Adipose tissue (tissue), 3 donors: ENCODE measurements around the gene PIR. TPM values are rescaled to one million over a fixed set of nuclear protein-coding genes. Genes with fewer than 3 reads are reported as not detected.

Source experiments
- H3K27ac ChIP-seq: one replicate; pipeline ENCODE4 v1.5.1; 2013; ENCODE audit warnings: low read depth, low read length
- WGBS, 3 donors: extraction: QIAGEN DNeasy Blood & Tissue Kit; methylation state at CpG; one replicate each; pipeline ENCODE4 v1.1.7; 2013; 5-methylcytosine and 5-hydroxymethylcytosine counted together
- polyA plus RNA-seq, 3 donors: library from polyadenylated mRNA; stranded (reverse); fragments of 200-250 nt; gene quantifications; one replicate each; pipeline ENCODE4 v1.2.3, GENCODE V29; 2013
- donor health status: healthy with polysubstance abuse.
- donor health status: Bipolar disorder and iron deficiency.
- donor health status: healthy.

Gene PIR
- polyA plus RNA-seq, 3 donors = 2.3 to 29.9 (median 18.9) TPM

DNA sequence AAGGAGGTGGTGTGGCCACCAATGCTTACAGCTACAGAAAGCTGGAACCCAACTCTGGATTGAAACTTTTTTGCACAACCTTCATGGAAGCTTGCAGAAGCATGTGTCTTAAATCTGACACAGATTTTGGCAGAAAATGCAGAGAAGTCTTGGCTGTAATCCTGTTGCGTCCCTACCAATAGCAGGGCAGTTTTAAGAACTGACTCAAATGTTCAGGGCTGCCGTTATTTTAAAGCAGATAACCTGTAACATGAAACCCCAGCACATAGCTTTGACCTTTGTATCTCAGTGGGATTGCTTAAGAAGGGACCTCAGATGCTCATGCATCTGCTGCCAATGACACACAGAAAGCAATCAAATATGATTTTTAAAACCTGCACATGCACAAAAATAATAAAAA is 108.8 kb downstream of the PIR start, which contains the start of gene VEGFD:
Gene VEGFD, minus strand, starts transcription at position 110 of the 400 bp plus-strand sequence. CDS start 467 bp downstream, outside the sequence.
- H3K27ac ChIP-seq = no peak within 1 kb of the TSS
- WGBS, 3 donors = 32 to 51% (median 47%) methylated on average over 2 of the region's 2 CpGs

DNA sequence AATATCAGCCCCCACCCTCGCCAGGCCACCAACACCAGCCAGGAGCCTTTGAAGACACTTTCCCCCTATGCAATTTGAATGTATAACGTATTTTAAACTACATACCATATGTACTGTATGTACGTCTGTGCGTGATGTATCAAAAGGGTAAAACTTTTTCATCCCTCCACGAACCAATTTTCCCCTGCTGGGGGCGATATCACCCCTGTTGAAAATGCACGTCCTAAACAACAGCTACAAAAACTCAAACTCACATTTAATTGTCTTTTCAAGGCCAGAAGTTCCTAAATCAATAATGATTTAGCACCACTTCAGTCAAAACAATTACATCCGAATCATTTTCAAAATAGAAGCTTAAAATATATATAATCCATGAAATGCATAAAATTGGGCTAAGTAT is 110.3 kb downstream of the PIR start:
- H3K27ac ChIP-seq = no peak overlapping the region
- 57 to 82% (median 64%) methylated on average over 8 of the region's 8 CpGs for WGBS, 3 donors

DNA sequence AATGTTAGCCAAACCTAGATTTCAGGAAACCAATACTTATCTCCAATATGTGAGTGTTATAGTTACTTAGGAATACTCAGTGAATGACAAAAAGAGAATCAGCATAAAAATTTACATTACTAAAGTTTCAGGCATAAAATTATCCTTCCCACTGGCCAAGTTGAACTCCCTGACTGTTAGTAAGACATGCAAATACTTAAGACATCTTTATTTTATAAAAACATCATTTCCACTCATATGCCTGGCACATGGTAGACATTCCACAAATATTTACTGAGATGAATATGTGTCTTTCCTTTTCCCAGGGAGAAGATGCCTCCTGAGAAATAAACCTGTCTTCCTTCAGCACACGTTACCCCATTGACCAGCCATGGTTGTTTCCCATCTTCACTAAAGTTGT is 116.2 kb downstream of the PIR start:
- H3K27ac ChIP-seq = no peak overlapping the region
- WGBS, 3 donors = 67 to 93% (median 76%) methylated on average over 1 of the region's 1 CpG

- WGBS, 3 donors = 62 to 82% (median 66%) methylated on average over 3 of the region's 3 CpGs
- H3K27ac ChIP-seq = no peak overlapping the region
Observed at GRCh38 chrX:15373976-15374375, 119.2 kb downstream of the PIR start.

DNA sequence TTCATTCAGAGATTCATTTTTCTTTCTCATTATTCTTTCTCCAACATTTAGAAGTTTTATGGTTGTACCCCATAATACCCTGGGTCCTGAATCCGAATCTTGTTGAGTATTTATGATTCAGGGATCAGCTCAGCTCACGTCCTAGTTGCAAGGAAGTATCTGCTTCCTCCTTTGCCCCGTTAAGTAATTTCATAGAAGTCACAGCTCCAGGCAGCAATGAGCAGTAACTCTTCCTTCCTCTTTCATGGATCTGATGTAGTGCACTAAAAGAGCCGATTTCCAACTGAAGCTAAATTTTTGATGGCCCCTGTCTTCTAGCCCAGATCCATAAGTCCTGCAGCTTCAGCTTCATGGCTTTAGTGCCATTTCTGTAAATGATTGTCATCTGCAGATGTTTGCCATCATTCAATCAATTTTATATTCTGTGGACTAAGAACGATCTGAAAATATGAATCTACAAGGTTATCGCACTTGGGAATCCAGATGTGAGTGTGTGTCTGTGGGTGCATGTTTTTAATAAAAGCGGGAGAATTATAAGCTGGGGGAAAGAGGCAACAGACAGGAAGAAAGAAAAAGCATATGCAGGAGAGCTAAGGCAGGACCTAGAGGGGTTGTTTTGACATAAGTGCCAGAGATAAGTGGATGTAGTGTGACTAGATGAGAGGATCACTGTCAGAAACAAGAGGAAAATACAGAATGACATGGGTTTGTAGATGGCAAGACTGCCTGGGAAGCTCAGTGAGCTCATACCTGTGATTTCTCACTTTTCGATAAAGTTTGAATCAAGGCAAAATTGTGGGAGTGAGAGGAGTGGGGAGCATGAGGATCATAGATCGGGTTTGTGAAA is 126.4 kb downstream of the PIR start:
- no peak overlapping the region for H3K27ac ChIP-seq
- WGBS, 3 donors = 59 to 72% (median 63%) methylated on average over 9 of the region's 9 CpGs

DNA sequence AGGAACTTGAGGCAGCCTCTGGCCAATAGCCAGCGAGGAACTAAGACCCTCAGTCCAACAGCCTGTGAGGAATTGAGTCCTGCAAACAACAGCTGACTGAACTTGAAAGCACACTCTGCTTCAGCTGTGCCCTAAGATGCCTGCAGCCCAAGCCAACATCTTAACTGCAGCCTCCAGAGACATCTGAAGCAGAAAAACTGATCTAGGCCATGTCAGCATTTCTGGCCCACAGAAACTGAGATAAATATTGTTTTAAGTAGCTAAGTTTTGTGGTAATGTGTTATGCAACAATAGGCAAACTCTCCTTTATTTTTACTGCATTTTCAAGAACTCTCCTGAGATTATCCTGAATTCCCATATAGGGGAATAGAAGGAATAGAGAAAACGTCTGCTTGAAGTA is 133.4 kb downstream of the PIR start:
- H3K27ac ChIP-seq = no peak overlapping the region
- WGBS, 3 donors = 44 to 83% (median 75%) methylated on average over 2 of the region's 2 CpGs

GRCh38 chrX:15358533-15358932 is 134.6 kb downstream of the PIR start:
- no peak overlapping the region for H3K27ac ChIP-seq
- 73 to 94% (median 91%) methylated on average over 2 of the region's 2 CpGs for WGBS, 3 donors

DNA sequence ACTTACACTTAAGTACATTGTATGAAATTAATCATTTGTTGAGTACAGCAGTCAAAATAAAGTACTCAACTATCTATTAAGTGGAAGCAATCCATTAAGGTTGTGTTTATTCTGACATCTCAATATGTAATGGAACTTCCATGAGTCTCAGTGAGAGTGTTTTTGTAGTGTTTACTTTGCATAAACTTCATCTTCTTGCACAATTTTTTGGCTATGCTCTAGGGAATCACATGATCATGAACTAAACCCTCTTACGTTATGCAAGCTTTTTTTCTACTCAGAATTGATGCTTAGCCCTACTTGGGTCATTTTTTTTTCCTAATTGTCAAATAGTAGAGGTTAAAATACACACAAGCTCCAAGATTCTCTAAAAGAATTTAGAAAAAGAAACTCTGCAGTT is 136.7 kb downstream of the PIR start:
- no peak overlapping the region for H3K27ac ChIP-seq
- WGBS, 3 donors = 15 to 57% (median 19%) methylated on average over 1 of the region's 1 CpG

DNA sequence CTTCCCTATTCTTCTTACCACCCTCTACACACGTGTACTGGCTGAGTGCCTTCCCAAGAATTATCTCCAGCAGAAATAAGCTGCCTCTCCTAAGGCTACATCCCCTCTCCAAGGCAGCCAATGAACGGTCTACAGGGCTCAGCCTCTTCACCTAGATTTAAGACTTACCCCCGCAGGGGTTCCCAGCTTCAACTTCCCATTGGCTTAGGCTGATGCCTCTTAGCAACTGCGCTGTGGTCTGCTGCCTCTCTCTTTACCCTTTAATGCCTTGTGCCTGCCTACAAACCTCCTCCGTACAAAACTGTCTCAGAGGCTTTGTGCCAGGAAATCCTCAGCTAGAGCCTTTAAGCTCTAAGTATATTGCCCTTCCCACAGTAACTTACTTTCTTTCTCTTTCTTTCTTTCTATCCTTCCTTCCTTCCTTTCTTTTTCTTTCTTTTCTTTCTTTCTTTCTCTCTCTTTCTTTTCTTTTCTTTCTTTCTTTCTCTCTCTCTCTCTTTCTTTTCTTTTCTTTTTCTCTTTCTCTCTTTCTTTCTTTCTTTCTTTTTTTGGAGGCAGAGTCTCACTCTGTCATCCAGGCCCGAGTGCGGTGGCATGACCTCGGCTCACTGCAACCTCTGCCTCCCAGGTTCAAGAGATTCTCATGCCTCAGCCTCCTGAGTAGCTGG is 142.7 kb downstream of the PIR start:
- no peak overlapping the region for H3K27ac ChIP-seq
- 64 to 81% (median 69%) methylated on average over 8 of the region's 8 CpGs for WGBS, 3 donors

GRCh38 chrX:15349046-15349445 is 144.1 kb downstream of the PIR start:
- no peak overlapping the region for H3K27ac ChIP-seq
- 21 to 29% (median 24%) methylated on average over 2 of the region's 2 CpGs for WGBS, 3 donors

- WGBS, 3 donors = 45 to 79% (median 67%) methylated on average over 2 to 3 of the region's 3 CpGs
- H3K27ac ChIP-seq = no peak overlapping the region
Observed at GRCh38 chrX:15345976-15346375, 147.2 kb downstream of the PIR start.

DNA sequence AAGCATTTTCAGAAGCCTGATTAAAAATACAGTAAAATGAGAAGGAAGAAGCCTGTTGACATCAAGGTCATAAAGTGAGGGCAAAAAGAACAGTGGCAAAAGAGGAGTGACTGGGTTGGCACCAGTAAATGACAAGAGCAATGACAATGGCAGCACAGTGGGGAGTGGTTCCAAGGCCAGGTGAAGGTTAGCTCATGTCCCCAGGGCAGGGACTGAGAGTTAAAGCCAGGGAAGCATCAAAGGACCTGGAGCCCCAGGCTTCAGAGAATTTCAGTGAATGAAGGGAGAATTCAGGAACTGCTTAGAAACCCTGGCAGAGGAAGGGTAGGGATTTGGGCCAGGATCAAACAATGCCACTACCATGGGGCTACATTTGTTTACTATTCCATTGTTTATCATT is 149.0 kb downstream of the PIR start:
- no peak overlapping the region for H3K27ac ChIP-seq

- H3K27ac ChIP-seq = no peak overlapping the region
- 58 to 64% (median 61%) methylated on average over 5 of the region's 5 CpGs for WGBS, 3 donors
Observed at GRCh38 chrX:15343075-15343476, 150.1 kb downstream of the PIR start.

DNA sequence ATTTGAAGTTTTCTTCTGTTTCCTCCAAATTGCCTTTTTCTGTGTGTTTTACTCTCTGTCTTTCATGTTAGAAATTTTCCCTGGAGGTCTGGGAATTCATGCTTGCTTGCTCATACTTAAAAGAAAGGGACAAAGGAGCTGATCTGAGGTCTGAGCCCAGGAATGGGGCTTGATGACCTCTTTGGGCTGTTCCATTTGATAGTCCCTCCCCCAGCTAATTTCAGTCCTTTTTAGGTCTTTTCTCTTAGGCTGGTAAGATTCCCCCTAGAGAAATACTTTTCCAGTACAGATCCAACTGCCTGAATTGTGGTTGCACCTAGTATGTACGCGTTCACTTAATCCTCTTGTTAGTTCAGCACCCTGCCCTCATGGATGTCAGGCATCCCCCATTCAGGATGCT is 152.3 kb downstream of the PIR start:
- WGBS, 3 donors = 67 to 97% (median 92%) methylated on average over 2 of the region's 2 CpGs
- no peak overlapping the region for H3K27ac ChIP-seq

- WGBS, 3 donors = 0 to 32% (median 1%) methylated on average over 10 of the region's 10 CpGs
Observed at GRCh38 chrX:15336023-15336413, 157.1 kb downstream of the PIR start.

DNA sequence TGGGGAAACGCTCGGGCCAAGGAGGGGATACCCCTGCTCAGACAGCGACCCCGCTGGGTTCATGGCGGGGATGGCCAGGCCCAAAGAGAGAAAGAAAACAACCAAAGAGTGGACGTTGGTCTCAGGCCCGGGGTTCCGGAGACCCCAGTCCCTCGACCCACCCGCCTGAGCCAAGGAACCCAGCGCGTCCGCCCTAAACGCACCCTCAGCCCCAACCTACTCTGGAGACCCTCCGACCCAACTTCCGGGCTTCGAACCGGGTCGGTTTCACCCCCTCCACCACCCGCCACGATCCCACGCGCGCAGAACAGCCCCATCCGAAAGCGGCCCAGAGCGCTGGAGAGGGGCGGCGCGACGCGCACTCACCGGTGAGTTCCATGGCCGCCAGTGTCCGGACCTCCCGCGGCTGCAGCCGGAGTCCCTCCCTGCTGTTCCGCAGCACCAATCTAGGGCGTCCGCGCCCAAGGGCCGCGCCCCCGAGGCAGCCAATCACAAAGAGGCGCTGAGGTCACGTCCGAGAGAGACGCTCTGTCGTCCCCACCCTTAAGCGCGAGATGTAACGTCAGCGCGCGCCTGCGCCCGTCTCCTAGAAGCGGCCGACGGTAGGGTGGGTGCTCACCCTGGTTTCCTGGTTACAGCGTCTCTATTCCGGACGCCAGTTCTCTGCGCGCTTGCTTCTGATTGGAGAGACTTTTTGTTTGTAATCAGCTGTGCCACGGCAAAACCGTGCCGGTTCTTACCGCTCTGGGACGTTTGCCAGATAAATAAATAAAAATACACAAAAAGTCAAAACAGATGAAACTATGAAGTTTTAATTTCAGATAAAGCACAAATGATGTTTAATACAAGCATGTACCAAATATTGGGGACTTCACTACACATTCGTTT is 157.8 kb downstream of the PIR start, which contains the start of gene PIGA:
Gene PIGA, minus strand, starts transcription at position 389 of the 888 bp plus-strand sequence. CDS start 3,593 bp downstream, outside the sequence.
- 0 to 30% (median 1%) methylated on average over 50 to 72 of the region's 72 CpGs for WGBS, 3 donors
- H3K27ac ChIP-seq = no peak within 1 kb of the TSS

More at GRCh38 chrX:15336023-15336413, 157.1 kb downstream of the PIR start:
- no peak overlapping the region for H3K27ac ChIP-seq
